NCI-H1417 (cell line): ENCODE results near the gene KANSL1.
"Not testable (repeated sequence)": the region's sequence is repeated elsewhere in the genome, so short reads cannot be mapped to it uniquely, and the experiment has no call there.

ENCODE experiments used
- DNase-seq, 3 experiments: peaks; one replicate each; lab custom pipeline; 2025; lab: John Stamatoyannopoulos, UW

Gene KANSL1

GRCh38 chr17:46019408-46019925 is 173.8 kb downstream of the KANSL1 start:
- not testable (repeated sequence) for DNase-seq

DNA sequence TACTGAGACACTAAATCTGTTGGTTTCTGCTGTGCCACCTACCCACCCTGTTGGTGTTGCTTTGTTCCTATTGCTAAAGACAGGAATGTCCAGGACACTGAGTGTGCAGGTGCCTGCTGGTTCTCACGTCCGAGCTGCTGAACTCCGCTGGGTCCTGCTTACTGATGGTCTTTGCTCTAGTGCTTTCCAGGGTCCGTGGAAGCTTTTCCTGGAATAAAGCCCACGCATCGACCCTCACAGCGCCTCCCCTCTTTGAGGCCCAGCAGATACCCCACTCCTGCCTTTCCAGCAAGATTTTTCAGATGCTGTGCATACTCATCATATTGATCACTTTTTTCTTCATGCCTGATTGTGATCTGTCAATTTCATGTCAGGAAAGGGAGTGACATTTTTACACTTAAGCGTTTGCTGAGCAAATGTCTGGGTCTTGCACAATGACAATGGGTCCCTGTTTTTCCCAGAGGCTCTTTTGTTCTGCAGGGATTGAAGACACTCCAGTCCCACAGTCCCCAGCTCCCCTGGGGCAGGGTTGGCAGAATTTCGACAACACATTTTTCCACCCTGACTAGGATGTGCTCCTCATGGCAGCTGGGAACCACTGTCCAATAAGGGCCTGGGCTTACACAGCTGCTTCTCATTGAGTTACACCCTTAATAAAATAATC is 179.6 kb downstream of the KANSL1 start:
- DNase-seq, result peak in 1 of 3 experiments; percentile 28

DNA sequence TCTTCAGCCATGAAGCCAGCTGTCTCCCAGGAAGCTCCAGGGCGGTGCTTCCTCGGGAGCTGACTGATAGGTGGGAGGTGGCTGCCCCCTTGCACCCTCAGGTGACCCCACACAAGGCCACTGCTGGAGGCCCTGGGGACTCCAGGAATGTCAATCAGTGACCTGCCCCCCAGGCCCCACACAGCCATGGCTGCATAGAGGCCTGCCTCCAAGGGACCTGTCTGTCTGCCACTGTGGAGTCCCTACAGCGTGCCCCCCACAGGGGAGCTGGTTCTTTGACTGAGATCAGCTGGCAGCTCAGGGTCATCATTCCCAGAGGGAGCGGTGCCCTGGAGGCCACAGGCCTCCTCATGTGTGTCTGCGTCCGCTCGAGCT is 180.1 kb downstream of the KANSL1 start:
- DNase-seq, result no peak

DNA sequence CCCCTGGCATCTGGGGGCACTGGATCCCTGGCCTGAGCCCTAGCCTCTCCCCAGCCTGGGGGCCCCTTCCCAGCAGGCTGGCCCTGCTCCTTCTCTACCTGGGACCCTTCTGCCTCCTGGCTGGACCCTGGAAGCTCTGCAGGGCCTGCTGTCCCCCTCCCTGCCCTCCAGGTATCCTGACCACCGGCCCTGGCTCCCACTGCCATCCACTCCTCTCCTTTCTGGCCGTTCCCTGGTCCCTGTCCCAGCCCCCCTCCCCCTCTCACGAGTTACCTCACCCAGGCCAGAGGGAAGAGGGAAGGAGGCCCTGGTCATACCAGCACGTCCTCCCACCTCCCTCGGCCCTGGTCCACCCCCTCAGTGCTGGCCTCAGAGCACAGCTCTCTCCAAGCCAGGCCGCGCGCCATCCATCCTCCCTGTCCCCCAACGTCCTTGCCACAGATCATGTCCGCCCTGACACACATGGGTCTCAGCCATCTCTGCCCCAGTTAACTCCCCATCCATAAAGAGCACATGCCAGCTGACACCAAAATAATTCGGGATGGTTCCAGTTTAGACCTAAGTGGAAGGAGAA is 180.6 kb downstream of the KANSL1 start:
- no peak for DNase-seq

DNA sequence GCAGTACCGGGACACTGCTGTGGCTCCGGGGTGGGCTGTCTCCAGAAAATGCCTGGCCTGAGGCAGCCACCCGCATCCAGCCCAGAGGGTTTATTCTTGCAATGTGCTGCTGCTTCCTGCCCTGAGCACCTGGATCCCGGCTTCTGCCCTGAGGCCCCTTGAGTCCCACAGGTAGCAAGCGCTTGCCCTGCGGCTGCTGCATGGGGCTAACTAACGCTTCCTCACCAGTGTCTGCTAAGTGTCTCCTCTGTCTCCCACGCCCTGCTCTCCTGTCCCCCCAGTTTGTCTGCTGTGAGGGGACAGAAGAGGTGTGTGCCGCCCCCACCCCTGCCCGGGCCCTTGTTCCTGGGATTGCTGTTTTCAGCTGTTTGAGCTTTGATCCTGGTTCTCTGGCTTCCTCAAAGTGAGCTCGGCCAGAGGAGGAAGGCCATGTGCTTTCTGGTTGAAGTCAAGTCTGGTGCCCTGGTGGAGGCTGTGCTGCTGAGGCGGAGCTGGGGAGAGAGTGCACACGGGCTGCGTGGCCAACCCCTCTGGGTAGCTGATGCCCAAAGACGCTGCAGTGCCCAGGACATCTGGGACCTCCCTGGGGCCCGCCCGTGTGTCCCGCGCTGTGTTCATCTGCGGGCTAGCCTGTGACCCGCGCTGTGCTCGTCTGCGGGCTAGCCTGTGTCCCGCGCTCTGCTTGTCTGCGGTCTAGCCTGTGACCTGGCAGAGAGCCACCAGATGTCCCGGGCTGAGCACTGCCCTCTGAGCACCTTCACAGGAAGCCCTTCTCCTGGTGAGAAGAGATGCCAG is 181.3 kb downstream of the KANSL1 start:
- no peak for DNase-seq

- no peak for DNase-seq
Observed at GRCh38 chr17:46010597-46011186, 182.5 kb downstream of the KANSL1 start.

GRCh38 chr17:46009681-46010596 is 183.3 kb downstream of the KANSL1 start:
- DNase-seq, result no peak

DNA sequence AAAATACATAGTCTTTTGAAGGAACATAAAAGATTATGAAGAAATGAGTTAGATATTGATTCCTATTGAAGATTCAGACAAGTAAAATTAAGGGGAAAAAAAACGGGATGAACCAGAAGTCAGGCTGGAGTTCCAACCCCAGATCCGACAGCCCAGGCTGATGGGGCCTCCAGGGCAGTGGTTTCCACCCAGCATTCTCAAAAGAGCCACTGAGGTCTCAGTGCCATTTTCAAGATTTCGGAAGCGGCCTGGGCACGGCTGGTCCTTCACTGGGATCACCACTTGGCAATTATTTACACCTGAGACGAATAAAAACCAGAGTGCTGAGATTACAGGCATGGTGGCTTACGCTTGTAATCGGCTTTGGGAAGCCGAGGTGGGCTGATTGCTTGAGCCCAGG is 184.6 kb downstream of the KANSL1 start:
- DNase-seq, result no peak

- DNase-seq, result no peak
Observed at GRCh38 chr17:46007461-46007965, 185.7 kb downstream of the KANSL1 start.

- DNase-seq, result not testable (repeated sequence)
Observed at GRCh38 chr17:46006082-46006481, 187.1 kb downstream of the KANSL1 start.

GRCh38 chr17:46003907-46004748 is 189.1 kb downstream of the KANSL1 start:
- peak in 2 of 3 experiments; percentile 14 to 45 for DNase-seq

DNA sequence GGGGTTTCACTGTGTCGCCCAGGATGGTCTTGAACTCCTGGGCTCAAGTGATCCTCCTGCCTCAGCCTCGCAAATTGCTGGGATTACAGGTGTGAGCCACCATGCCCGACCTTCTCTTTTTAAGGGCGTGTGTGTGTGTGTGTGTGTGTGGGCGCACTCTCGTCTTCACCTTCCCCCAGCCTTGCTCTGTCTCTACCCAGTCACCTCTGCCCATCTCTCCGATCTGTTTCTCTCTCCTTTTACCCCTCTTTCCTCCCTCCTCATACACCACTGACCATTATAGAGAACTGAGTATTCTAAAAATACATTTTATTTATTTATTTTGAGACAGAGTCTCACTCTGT is 190.3 kb downstream of the KANSL1 start:
- no peak for DNase-seq

DNA sequence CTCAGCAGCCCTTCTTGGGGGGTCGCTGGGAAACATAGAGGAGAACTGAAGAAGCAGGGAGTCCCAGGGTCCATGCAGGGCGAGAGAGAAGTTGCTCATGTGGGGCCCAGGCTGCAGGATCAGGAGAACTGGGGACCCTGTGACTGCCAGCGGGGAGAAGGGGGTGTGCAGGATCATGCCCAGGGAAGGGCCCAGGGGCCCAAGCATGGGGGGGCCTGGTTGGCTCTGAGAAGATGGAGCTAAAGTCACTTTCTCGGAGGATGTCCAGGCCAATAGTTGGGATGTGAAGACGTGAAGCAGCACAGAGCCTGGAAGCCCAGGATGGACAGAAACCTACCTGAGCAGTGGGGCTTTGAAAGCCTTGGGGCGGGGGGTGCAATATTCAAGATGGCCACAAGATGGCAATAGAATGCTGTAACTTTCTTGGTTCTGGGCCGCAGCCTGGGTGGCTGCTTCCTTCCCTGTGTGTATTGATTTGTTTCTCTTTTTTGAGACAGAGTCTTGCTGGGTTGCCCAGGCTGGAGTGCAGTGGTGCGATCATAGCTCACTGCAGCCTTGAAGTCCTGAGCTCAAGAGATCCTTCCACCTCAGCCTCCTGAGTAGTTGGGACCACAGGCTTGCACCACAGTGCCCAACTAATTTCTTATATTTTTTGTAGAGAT is 190.8 kb downstream of the KANSL1 start:
- DNase-seq, result peak; percentile 62 to 80 (median 64)

GRCh38 chr17:46001390-46002310 is 191.6 kb downstream of the KANSL1 start:
- peak in 1 of 3 experiments; percentile 7 for DNase-seq

GRCh38 chr17:46000757-46001156 is 192.5 kb downstream of the KANSL1 start:
- no peak for DNase-seq

DNA sequence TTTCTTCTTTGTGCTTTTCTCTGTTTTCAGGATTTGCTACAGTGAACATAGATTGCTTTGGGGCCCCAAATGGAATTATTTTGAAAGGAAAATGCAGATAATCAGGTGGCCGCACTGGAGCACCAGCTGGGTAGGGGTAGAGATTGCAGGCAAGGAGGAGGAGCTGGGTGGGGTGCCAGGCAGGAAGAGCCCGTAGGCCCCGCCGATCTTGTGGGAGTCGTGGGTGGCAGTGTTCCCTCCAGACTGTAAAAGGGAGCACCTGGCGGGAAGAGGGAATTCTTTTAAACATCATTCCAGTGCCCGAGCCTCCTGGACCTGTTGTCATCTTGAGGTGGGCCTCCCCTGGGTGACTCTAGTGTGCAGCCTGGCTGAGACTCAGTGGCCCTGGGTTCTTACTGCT is 192.9 kb downstream of the KANSL1 start:
- DNase-seq, result no peak

GRCh38 chr17:45999900-46000290 is 193.3 kb downstream of the KANSL1 start:
- no peak for DNase-seq

DNA sequence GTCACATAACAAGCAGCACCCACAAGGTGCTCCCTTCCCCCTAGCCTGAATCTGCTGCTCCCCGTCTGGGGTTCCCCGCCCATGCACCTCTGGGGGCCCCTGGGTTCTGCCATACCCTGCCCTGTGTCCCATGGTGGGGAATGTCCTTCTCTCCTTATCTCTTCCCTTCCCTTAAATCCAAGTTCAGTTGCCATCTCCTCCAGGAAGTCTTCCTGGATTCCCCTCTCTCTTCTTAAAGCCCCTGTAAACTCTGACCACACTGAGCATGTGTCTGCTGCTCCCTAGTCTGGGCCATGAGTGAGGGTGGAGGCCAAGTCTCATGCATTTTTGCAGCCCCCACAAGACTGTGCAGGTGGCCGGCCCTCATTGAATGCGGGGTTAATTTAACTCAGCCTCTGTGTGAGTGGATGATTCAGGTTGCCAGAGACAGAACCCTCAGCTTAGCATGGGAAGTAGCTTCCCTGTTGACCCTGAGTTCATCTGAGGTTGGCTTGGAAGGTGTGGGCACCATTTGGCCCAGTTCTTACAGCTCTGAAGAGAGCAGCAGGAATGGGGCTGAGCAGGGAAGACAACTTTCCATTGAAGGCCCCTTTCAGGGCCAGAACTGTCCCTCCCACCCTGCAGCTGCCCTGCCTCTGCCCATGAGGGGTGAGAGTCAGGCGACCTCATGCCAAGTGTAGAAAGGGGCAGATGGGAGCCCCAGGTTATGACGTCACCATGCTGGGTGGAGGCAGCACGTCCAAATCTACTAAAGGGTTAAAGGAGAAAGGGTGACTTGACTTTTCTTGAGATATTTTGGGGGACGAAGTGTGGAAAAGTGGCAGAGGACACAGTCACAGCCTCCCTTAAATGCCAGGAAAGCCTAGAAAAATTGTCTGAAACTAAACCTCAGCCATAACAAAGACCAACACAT is 194.0 kb downstream of the KANSL1 start, which contains the start of gene STH:
STH (plus strand) TSS at position 264 of the 913 bp plus-strand sequence; CDS start at position 294, 30 bp downstream.
- no peak for DNase-seq
